ENCODE results near the gene CLEC16A.

DNA sequence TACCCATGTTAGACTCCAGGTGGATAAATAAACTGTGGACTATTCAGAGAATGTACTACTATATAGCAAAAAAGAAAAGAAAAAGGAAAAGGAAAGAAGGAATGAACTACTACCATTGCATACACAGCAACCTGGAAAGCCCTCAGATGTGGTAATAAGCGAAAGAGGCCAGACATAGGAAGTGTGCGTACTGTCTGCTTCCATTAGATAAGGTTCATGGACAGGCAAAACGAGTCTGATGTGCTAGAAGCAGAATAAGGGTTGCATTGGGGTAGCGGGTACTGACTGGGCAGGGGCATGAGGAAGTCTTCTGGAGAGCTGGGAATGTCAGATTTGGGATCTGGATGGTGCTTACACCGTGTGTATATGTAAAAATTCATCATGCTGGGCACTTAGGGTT lies 21.8 kb downstream of the CLEC16A start:
- TF ChIP-seq, protein P1, sequence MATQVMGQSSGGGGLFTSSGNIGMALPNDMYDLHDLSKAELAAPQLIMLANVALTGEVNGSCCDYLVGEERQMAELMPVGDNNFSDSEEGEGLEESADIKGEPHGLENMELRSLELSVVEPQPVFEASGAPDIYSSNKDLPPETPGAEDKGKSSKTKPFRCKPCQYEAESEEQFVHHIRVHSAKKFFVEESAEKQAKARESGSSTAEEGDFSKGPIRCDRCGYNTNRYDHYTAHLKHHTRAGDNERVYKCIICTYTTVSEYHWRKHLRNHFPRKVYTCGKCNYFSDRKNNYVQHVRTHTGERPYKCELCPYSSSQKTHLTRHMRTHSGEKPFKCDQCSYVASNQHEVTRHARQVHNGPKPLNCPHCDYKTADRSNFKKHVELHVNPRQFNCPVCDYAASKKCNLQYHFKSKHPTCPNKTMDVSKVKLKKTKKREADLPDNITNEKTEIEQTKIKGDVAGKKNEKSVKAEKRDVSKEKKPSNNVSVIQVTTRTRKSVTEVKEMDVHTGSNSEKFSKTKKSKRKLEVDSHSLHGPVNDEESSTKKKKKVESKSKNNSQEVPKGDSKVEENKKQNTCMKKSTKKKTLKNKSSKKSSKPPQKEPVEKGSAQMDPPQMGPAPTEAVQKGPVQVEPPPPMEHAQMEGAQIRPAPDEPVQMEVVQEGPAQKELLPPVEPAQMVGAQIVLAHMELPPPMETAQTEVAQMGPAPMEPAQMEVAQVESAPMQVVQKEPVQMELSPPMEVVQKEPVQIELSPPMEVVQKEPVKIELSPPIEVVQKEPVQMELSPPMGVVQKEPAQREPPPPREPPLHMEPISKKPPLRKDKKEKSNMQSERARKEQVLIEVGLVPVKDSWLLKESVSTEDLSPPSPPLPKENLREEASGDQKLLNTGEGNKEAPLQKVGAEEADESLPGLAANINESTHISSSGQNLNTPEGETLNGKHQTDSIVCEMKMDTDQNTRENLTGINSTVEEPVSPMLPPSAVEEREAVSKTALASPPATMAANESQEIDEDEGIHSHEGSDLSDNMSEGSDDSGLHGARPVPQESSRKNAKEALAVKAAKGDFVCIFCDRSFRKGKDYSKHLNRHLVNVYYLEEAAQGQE (IDR thresholded peaks at IDR 0.05; ENCODE audit: insufficient replicate concordance, low read depth): no peak
- TF ChIP-seq, protein P2, sequence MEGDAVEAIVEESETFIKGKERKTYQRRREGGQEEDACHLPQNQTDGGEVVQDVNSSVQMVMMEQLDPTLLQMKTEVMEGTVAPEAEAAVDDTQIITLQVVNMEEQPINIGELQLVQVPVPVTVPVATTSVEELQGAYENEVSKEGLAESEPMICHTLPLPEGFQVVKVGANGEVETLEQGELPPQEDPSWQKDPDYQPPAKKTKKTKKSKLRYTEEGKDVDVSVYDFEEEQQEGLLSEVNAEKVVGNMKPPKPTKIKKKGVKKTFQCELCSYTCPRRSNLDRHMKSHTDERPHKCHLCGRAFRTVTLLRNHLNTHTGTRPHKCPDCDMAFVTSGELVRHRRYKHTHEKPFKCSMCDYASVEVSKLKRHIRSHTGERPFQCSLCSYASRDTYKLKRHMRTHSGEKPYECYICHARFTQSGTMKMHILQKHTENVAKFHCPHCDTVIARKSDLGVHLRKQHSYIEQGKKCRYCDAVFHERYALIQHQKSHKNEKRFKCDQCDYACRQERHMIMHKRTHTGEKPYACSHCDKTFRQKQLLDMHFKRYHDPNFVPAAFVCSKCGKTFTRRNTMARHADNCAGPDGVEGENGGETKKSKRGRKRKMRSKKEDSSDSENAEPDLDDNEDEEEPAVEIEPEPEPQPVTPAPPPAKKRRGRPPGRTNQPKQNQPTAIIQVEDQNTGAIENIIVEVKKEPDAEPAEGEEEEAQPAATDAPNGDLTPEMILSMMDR (IDR thresholded peaks at IDR 0.05; ENCODE audit: insufficient read depth, low read length): no peak
- no peak for TF ChIP-seq POLR2AphosphoS5 (IDR thresholded peaks at IDR 0.05; ENCODE audit: low read depth)
- no peak for TF ChIP-seq SPI1 (IDR thresholded peaks at IDR 0.05; ENCODE audit: borderline replicate concordance, low read depth)
- TF ChIP-seq GABPA (IDR thresholded peaks at IDR 0.05; ENCODE audit: low read depth): no peak

Measured in HL-60 (cell line).